Nephron progenitor cell (in vitro differentiated cells): Measurements from ENCODE around the gene ATP5PF.
"Not testable (repeated sequence)": the region's sequence is repeated elsewhere in the genome, so short reads cannot be mapped to it uniquely, and the experiment has no call there.

Source experiments
- DNase-seq: peaks from one replicate; pipeline ENCODE4 v3.0.0; 2021
- H3K27ac Mint-ChIP-seq: 2 replicates; pipeline ENCODE4 v1.8.0; 2021; ENCODE audit warnings: mild to moderate bottlenecking, moderate library complexity, mixed read lengths
- H3K27me3 Mint-ChIP-seq: 2 replicates; pipeline ENCODE4 v1.8.0; 2021; ENCODE audit warnings: mild to moderate bottlenecking, low read depth, mixed read lengths; ENCODE audit not compliant: poor library complexity
- H3K36me3 Mint-ChIP-seq: 2 replicates; pipeline ENCODE4 v1.8.0; 2021; ENCODE audit warnings: low read depth, mixed read lengths
- H3K4me1 Mint-ChIP-seq: 2 replicates; pipeline ENCODE4 v1.8.0; 2021; ENCODE audit warnings: mixed read lengths
- H3K4me3 Mint-ChIP-seq: 2 replicates; pipeline ENCODE4 v1.8.0; 2021; ENCODE audit warnings: mild to moderate bottlenecking, moderate library complexity, mixed read lengths
- H3K9me3 Mint-ChIP-seq: 2 replicates; pipeline ENCODE4 v1.8.0; 2021; ENCODE audit warnings: mild to moderate bottlenecking, moderate library complexity, mixed read lengths
- CTCF ChIP-seq: fragments of 200-600 bp; sonication (generic); IDR thresholded peaks from 2 replicates; pipeline ENCODE4 v1.5.0; 2021; ENCODE audit warnings: antibody characterized with exemption

Gene ATP5PF

DNA sequence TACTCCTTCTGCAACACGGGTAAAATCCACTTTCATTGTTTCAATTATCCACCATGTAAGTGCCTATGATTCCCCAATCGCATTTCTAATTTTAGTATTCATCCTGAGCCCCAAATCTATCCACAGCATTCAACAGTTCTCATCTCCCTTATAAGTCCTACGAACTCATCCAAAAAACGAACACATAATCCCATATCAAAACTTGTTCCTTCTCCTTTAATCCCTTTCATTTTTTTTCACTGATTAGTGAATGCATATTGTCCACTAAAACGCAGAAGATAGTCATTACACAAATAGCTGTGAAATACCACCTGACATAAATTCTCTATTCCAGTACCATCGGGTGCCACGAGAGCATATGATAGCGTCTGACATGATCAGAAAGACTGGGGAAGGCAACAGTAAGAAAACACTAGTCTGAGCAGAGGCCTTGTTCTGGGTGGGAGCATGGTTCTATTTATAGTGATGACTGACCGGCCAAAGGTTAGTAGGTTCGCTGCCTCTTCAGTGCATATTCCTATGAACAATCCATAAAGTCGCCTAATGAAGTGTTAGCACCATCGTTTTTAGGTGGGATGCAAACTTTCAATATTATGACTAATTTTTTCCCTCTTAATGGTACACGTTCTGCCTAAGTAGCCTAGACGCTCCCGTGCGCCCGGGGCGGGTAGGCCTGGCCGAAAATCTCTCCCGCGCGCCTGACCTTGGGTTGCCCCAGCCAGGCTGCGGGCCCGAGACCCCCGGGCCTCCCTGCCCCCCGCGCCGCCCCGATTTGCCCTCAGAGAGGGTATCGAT, 648 bp downstream of the ATP5PF start:
- Mint-ChIP-seq H3K9me3 (no peaks in the 10 kb centered on the region), H3K36me3 (peaks cover 25% of the 10 kb centered on the region), H3K4me3 (peak overlapping the region; percentile 99), H3K4me1 (peaks cover 36% of the 10 kb centered on the region), H3K27me3 (peaks cover 6% of the 10 kb centered on the region), H3K27ac (peak overlapping the region; percentile 100)
- DNase-seq, result peak; percentile 46
- TF ChIP-seq CTCF, result no peak

GRCh38 chr21:25732091-25732760, 2.5 kb downstream of the ATP5PF start:
- Mint-ChIP-seq H3K4me1 (peaks cover 21% of the 10 kb centered on the region), H3K27ac (no peak overlapping the region), H3K36me3 (peaks cover 42% of the 10 kb centered on the region), H3K27me3 (peaks cover 6% of the 10 kb centered on the region), H3K9me3 (no peaks in the 10 kb centered on the region), H3K4me3 (peak overlapping the region; percentile 48)
- DNase-seq, result no peak
- TF ChIP-seq CTCF, result no peak

DNA sequence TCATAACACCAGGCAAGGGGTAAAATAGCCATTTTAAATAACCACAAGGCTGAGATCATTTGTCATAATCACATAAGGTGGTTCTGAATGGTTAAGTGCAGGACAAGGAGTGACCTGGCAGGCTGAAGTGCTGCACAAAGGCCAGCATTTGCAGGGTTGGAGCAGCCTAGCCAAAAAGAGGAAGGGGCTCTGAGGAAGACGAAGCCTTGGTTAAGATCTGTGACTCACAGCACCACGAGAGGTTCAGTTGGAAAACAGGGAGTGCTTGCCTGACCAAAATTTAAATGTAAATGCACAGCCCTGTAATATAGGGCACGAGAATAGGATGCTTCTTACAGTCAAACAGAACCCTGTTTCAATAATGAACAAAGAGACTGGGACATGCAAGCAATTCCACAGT, 12.1 kb downstream of the ATP5PF start:
- no peak for TF ChIP-seq CTCF
- H3K4me3 Mint-ChIP-seq, result no peak overlapping the region
- H3K27me3 Mint-ChIP-seq, result peaks cover 2% of the 10 kb centered on the region
- no peak for DNase-seq
- H3K36me3 Mint-ChIP-seq, result peaks cover 62% of the 10 kb centered on the region
- H3K9me3 Mint-ChIP-seq, result no peaks in the 10 kb centered on the region
- H3K4me1 Mint-ChIP-seq, result no peaks in the 10 kb centered on the region
- H3K27ac Mint-ChIP-seq, result peak overlapping the region; percentile 80

DNA sequence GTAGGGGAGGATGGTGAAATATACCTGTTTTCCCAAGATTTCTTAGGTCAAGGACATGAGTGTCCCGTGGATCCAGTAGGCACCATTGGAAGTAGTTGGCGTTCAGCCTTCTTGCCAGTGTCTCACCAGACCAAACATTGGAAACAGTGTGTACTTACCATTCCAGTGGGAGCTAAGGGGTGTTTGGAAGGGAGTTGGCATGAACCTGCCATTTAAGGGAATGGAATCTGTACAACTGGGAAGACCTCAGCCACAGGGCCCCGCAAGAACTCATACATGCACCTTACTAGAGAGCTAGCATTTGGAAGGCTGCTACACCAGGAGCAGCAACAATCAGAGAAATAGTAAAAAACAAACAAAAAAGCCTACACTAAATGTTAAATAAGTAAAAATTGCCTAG, 12.7 kb downstream of the ATP5PF start:
- Mint-ChIP-seq H3K27ac (peak overlapping the region; percentile 5), H3K9me3 (no peaks in the 10 kb centered on the region), H3K4me1 (no peaks in the 10 kb centered on the region), H3K36me3 (peaks cover 56% of the 10 kb centered on the region), H3K27me3 (peaks cover 2% of the 10 kb centered on the region), H3K4me3 (no peak overlapping the region)
- no peak for DNase-seq
- TF ChIP-seq CTCF, result no peak

GRCh38 chr21:25717491-25718147, 17.1 kb downstream of the ATP5PF start:
- H3K36me3 Mint-ChIP-seq, result peaks cover 18% of the 10 kb centered on the region
- no peaks in the 10 kb centered on the region for H3K4me1 Mint-ChIP-seq
- DNase-seq, result no peak
- H3K27ac Mint-ChIP-seq, result no peak overlapping the region
- no peak for TF ChIP-seq CTCF
- H3K4me3 Mint-ChIP-seq, result no peak overlapping the region
- no peaks in the 10 kb centered on the region for H3K9me3 Mint-ChIP-seq
- peaks cover 2% of the 10 kb centered on the region for H3K27me3 Mint-ChIP-seq

DNA sequence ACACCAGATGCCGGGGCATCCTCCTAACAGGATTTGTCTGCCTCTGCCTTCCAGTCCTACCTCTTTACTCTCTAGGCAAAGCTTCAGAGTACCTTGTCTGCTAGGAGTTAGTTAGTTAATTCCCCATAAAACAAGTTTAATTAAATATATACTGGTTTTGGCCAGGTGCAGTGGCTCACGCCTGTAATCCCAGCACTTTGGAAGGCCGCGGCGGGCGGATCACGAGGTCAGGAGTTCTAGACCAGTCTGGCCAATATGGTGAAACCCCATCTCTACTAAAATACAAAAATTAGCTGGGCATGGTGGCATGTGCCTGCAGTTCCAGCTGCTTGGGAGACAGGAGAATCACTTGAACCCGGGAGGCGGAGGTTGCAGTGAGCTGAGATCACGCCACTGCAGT, 20.6 kb downstream of the ATP5PF start:
- H3K4me3 Mint-ChIP-seq, H3K4me1 Mint-ChIP-seq, H3K27ac Mint-ChIP-seq, H3K9me3 Mint-ChIP-seq, H3K27me3 Mint-ChIP-seq, DNase-seq, H3K36me3 Mint-ChIP-seq: not testable (repeated sequence)
